C4-2B (cell line): ENCODE data around the gene GABPB1.

ENCODE experiments used
- ZFX ChIP-seq: fragments of 450-650 bp; IDR thresholded peaks from 2 replicates; pipeline ENCODE4 v1.6.1; 2017
- TF ChIP-seq, protein P1 (sequence below): fragments of 450-650 bp; conservative IDR thresholded peaks from 2 replicates; pipeline ENCODE4 v1.5.1; 2017; ENCODE audit warnings: mild to moderate bottlenecking

DNA sequence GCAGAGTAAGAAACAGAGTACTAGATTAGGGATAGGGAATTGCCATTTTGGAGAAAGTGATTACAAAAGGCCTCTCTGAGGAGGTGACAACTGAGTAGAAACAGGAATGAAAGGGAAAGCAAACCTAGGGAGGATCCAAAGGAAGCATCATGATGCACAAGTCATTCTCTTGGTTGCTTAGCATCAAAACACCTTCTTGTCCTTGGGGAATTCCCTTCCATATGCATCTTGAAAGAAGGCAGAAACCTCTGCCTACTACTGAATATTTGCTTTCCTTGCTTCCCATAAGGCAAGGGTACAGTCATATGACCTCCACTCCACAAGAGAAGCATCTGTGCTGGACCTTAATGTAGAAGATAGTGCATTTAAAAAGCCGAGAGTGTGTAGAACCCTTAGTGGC is 24.1 kb downstream of the GABPB1 start:
- TF ChIP-seq, protein P1, sequence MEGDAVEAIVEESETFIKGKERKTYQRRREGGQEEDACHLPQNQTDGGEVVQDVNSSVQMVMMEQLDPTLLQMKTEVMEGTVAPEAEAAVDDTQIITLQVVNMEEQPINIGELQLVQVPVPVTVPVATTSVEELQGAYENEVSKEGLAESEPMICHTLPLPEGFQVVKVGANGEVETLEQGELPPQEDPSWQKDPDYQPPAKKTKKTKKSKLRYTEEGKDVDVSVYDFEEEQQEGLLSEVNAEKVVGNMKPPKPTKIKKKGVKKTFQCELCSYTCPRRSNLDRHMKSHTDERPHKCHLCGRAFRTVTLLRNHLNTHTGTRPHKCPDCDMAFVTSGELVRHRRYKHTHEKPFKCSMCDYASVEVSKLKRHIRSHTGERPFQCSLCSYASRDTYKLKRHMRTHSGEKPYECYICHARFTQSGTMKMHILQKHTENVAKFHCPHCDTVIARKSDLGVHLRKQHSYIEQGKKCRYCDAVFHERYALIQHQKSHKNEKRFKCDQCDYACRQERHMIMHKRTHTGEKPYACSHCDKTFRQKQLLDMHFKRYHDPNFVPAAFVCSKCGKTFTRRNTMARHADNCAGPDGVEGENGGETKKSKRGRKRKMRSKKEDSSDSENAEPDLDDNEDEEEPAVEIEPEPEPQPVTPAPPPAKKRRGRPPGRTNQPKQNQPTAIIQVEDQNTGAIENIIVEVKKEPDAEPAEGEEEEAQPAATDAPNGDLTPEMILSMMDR: no peak
- TF ChIP-seq ZFX: no peak
